Left forelimb (tissue), 1 donor: Measurements from ENCODE around the gene FBXL17.

Source experiments
- DNase-seq: peaks from one replicate; pipeline ENCODE4 v3.0.0-alpha.2; 2018; ENCODE audit warnings: low spot score

FBXL17 gene

GRCh38 chr5:108084105-108084504, 297.8 kb downstream of the FBXL17 start:
- DNase-seq = no peak

GRCh38 chr5:108083232-108083631, 298.7 kb downstream of the FBXL17 start:
- no peak for DNase-seq

DNA sequence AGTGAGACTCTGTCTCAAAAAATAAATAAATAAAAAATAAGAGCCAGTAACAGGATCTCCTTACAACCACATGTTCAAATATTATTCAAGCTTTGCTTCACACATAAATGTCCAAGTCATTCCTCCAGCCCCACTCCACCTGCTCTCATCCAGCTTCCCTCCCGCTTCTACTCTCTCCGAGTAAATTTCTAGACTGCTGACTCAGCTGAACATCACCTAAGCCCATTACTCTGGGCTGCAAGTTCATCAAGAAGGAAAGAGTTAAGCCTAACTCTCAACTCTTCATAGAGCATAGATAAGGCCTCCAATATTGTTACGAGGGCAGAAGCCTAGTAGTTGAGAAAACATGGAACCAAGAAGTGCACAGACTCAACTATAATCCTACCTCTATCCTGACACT, 300.2 kb downstream of the FBXL17 start:
- no peak for DNase-seq

DNA sequence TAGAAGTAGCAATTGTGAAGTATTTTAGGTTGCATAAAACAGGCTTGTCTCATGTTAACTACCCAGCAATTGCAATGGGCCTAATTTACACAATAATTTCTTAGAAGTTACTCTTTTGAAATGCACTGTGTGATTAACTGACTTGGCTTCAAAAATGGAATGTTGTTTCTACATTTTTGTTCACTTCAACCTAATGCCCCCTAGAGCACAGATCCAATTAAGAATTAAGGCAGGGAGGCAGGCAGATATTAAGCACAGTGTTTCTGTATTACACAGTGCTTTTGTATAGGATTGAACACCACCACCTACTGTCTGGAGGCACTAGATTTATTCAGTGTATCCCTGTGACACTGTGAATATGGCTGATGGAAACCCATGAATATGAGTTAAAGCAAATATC, 302.1 kb downstream of the FBXL17 start:
- DNase-seq = no peak

DNA sequence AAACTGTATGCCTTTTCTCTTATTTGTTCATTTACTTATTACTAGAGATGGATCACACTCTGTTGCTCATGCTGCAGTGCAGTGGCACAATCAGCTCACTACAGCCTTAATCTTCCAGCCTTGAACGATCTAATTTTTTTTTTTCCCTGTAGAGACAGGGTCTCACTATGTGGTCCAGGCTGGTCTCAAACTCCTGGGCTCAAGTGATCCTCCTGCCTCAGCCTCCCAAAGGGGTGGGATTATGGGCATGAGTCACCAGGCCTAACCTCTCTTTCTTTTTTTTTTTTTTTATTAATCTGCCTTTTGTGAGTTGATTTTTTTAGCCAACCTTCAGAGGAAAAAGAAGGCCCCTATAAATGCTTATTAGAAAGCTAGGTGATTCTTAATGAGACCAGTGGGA, 303.0 kb downstream of the FBXL17 start:
- no peak for DNase-seq

- DNase-seq = no peak
These were observed 303.6 kb downstream of the FBXL17 start for GRCh38 chr5:108078345-108078744.

DNA sequence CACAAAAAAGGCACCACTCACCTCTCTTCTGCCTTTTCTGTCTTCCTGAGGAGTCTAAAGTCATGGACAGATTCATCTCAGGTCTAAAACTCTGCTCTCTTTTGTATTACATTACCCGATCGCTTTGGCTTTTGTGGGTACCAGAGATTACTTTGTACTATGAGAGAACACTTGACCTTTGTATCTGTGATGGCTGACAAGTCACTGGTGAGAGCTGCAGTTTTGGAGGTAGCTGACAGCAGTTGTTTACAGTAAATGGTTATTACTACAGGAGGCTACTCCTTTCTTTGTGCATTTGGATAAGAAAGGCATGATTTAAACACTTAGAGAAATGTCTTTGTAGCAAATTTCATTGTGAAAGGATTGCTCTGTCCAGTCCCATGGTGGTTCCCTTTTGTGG, 307.3 kb downstream of the FBXL17 start:
- no peak for DNase-seq

DNA sequence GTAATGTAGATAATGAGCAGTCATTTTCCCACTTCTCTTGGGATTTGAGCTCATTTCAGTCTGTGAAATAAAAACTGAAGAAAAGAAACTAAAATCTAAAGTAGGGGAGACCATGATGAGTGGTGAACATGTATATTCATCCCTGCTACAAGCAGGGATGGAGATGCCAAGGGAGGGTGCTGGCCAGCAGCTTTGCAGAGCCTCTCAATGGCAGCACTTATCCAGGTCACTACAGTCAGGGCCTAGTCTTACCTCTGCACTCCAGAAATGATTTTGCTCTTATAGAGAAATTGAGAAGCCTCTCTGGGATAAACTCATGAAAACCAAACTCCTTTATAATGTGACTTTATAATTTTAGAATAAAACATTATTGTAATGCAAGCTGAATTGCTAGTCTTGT, 317.6 kb downstream of the FBXL17 start:
- no peak for DNase-seq

DNA sequence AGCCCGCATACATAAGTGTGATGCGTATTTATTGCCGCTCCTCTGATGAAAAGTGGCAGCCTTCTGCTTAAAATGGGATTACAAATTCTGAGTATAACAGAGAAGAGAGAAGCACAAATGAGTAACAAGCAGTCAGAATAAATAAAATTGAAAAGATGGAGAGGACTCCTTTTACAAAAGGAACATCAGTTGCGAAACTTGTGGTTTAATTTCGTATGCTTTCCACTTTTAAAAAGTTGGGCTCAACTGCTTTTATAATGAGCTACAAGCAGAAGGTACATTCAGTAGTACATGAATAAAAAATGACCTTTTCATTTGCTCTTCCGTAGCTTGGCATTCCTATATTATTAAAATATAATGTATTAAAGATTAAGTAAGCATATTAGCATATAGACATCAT, 320.0 kb downstream of the FBXL17 start:
- DNase-seq = no peak

GRCh38 chr5:108060340-108060739, 321.6 kb downstream of the FBXL17 start:
- no peak for DNase-seq

DNA sequence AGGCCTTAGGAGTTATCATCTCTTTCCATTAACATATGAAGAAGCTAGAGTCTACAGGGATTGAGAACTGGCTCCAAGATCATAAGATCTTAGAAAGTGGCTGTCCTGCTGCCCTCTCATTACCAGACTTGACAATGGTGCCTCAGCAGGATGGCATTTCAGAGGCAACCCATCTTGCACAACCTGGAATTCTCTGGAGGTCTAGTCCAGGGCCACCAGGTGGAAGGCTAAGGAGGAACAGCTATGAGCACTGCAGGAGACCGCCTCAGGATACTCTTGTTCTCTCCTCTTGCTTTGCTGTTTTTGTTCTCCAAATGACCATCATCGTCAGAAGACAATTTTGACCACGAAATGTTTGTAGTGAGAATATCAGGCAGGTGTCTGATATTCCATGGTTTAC, 322.6 kb downstream of the FBXL17 start:
- DNase-seq = no peak

GRCh38 chr5:108054349-108054748, 327.5 kb downstream of the FBXL17 start:
- DNase-seq = no peak

DNA sequence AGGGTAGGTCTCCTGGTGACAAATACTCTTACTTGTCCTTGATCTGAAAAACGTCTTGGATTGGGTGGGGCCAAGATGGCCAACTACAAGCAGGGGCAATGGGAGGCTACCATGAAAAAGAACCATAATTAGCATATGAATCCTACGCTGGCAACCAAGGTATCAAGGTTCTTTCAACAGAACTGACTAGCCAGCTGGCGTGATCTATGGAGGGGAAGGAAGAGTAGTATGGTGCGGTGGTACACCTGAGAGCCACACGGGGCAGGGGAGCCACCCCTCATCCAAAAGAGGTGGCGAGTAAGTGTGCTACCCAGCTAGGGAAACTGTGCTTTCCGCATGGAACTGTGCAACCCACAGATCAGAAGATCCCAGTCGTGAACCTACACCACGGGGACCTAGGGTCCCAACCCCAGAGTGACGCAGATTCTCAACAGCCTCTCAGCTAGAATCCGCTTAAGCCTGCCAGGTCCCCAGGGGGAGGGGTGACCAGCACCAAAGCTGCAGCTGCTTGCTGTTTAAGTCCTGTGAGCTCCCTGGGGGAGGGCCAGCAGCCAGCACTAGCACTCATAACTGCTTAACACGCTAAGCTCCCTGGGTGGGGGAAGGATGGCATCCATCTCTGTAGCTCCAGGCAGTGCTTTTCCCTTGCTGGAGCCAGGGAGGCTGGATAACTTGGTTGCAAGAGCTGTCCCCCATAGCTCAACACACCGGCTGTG, 334.8 kb downstream of the FBXL17 start:
- no peak for DNase-seq

- no peak for DNase-seq
These were observed 345.4 kb downstream of the FBXL17 start for GRCh38 chr5:108036482-108036881.

DNA sequence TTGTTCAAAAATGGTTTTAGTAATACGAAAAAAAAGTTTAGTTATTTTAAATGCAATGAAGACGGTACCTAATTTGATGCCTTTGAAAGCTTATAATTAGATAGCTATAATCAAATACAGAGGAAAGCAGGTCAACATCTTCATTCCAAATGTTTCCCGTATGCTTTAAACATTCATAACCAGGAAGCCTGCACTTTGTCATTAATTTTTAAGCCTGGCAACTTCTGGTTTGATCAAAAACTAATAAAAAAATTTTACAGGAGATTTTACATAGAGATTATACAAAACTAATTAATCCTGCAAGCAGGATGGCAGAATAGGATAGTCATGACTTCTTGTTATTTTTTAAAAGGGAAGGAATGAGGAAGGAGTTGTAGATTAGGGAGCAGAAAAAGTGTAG, 353.0 kb downstream of the FBXL17 start:
- no peak for DNase-seq

DNA sequence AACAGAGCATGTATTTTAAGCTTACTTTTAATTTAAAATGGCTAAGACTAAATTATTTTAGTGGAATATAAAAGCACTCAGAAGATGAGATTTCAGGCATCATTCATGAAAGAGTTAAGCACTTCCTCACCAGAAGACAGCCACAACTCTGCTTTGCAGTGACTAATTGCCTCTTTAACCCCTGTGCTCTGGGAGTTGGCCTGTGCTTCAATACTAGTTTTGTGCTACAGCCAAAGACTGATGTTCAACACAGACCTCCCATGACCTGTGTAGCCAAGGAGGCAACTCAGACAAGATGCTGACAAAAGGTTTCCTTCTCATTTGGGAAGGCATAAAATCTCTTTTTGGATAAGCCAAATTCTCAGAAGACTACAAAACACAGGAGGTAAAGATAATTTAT, 353.5 kb downstream of the FBXL17 start:
- DNase-seq = no peak

GRCh38 chr5:108025957-108026356, 355.9 kb downstream of the FBXL17 start:
- DNase-seq = no peak

DNA sequence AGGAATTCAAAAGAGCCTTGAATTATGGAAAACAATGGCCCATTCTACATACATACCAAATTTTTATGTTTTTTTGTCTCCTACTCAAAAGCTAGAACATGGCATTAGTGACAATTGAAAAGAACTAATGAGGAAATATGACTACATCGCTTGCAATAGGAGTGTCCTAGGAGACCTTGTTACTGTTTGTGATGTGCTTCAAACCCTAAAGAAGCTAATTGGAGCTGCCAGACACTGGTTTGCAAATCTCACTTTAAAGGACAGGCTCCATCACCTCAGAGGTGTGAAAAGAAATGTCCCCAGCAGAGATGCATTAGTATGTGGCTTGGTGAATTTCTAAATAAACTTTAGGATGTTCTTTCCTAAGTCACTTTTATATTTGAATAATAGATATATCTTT, 356.9 kb downstream of the FBXL17 start:
- no peak for DNase-seq

- no peak for DNase-seq
These were observed 365.8 kb downstream of the FBXL17 start for GRCh38 chr5:108016101-108016500.

- no peak for DNase-seq
These were observed 375.1 kb downstream of the FBXL17 start for GRCh38 chr5:108006791-108007190.

GRCh38 chr5:108003178-108003577, 378.7 kb downstream of the FBXL17 start:
- DNase-seq = no peak

DNA sequence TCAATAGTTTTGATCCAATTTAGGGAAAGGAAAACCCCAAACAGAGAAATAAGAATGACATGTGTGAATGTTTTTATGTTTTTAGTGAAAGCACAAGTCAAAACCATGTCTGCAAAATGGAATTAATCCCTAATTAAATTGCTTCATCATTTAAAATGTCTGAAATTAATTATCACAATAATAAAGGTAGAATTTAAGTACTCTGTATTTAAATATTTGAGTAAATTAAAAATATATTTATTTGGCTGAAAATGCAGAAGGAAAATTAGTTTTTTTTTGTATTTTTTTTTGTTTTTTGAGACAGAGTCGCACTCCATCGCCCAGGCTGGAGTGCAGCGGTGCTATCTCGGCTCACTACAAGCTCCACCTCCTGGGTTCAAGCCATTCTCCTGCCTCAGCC, 380.7 kb downstream of the FBXL17 start:
- DNase-seq = no peak

DNA sequence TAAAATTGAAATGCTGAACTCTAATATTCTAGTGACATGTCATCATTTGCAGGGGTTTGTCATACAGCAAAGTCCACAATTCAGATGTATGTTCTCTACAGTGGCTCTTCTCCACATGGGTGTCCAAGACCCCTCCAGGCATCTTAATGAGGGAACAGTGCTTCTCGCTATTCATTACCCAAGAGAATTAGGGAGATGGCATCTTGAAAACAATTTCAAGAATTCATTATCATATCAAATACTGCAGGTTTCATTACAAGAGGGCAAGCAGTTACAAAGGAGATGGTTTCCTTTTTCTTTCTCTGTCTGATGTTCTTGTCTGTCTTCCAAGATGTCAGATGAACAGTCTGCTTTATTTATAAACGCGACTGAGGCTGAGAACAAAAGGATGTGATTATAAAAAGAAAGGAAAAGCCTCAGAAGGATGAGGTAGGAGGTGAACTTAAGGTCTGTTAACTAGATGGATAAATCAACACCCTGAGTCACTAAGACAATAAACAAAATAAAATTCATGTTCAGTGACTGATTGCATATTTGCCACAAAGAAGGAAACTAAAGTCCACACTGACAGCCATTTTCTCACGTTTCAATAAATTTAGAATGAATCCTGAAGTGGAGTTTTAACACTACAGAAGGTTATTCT, 384.4 kb downstream of the FBXL17 start:
- no peak for DNase-seq

DNA sequence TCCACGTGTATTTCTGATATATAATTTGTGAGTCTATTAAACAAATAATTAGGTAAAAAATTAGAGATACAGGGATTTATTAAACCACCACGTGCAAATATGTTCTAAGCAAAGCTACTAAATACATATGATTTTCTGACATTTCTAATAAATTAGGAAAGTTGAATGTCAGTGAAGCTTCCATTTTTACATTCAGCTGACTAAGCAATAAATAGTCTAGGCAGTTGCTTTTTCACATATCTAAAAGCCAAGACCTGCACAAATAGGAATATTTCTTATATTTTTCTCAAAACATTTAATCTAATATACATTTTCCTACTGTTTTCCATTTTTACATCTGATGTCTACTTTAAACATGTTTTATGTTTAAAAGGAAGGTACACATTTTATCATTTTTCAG, 388.6 kb downstream of the FBXL17 start:
- DNase-seq = no peak
